Lower leg skin (tissue), 3 donors: Measurements from ENCODE around the gene NFYB.

Source experiments
- POLR2A ChIP-seq, 2 donors: fragments of 450-650 bp; IDR thresholded peaks; one replicate each; pipeline ENCODE4 v1.6.1; 2016 to 2017; ENCODE audit warnings: antibody characterized with exemption in 2 of 2, mild to moderate bottlenecking in 1 of 2, moderate library complexity in 1 of 2
- TF ChIP-seq, protein P1 (sequence below), 3 donors: fragments of 450-650 bp; IDR thresholded peaks; one replicate each; pipeline ENCODE4 v1.5.1; 2016; ENCODE audit warnings: antibody characterized with exemption in 3 of 3, mild to moderate bottlenecking in 3 of 3, moderate library complexity in 2 of 3

GRCh38 chr12:104134882-104135281 is 3.1 kb downstream of the NFYB start:
- TF ChIP-seq, protein P1, sequence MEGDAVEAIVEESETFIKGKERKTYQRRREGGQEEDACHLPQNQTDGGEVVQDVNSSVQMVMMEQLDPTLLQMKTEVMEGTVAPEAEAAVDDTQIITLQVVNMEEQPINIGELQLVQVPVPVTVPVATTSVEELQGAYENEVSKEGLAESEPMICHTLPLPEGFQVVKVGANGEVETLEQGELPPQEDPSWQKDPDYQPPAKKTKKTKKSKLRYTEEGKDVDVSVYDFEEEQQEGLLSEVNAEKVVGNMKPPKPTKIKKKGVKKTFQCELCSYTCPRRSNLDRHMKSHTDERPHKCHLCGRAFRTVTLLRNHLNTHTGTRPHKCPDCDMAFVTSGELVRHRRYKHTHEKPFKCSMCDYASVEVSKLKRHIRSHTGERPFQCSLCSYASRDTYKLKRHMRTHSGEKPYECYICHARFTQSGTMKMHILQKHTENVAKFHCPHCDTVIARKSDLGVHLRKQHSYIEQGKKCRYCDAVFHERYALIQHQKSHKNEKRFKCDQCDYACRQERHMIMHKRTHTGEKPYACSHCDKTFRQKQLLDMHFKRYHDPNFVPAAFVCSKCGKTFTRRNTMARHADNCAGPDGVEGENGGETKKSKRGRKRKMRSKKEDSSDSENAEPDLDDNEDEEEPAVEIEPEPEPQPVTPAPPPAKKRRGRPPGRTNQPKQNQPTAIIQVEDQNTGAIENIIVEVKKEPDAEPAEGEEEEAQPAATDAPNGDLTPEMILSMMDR (IDR thresholded peaks at IDR 0.05): no peak
- no peak for TF ChIP-seq POLR2A (IDR thresholded peaks at IDR 0.05)
